Endothelial cell of umbilical vein (primary cell): ENCODE results near the gene MBD3L2.
"Not testable (repeated sequence)": the region's sequence is repeated elsewhere in the genome, so short reads cannot be mapped to it uniquely, and the experiment has no call there.

Source experiments
- CTCF ChIP-seq, 2 donors: IDR thresholded peaks; 1 replicate in 1 of 2; 2 replicates in 1 of 2; pipeline ENCODE4 v1.5.1; 2011; ENCODE audit warnings: low read length in 2 of 2, mild to moderate bottlenecking in 2 of 2, moderate library complexity in 2 of 2, control low read depth in 1 of 2, inconsistent platforms in 1 of 2, low read depth in 1 of 2; ENCODE audit not compliant: insufficient read depth in 1 of 2; ENCODE audit errors: extremely low read depth in 1 of 2
- EZH2 ChIP-seq: IDR thresholded peaks from 2 replicates; pipeline ENCODE4 v1.6.1; 2012; ENCODE audit warnings: borderline replicate concordance, low read depth, mild to moderate bottlenecking, moderate library complexity, low read length, inconsistent platforms; ENCODE audit not compliant: severe bottlenecking
- MAX ChIP-seq: IDR thresholded peaks from 2 replicates; pipeline ENCODE4 v1.6.1; 2011; ENCODE audit not compliant: insufficient read depth, insufficient read length
- POLR2AphosphoS5 ChIP-seq: IDR thresholded peaks from 2 replicates; pipeline ENCODE4 v1.6.1; 2012; ENCODE audit warnings: low read depth, mild to moderate bottlenecking, control low read depth, low read length, moderate library complexity; ENCODE audit not compliant: insufficient read depth

- not testable (repeated sequence) for TF ChIP-seq CTCF (IDR thresholded peaks at IDR 0.05; ENCODE audit: extremely low read depth in 1 of 2, insufficient read depth in 1 of 2, low read depth in 1 of 2, low read length in 2 of 2); POLR2AphosphoS5; EZH2; MAX
These were observed 27.8 kb upstream of the MBD3L2 start, which contains the start of gene MBD3L2B for GRCh38 chr19:7021331-7021730.
